Prostate gland (tissue), 2 donors: Measurements from ENCODE around the gene UBAC2.

Experiments
- POLR2A ChIP-seq: fragments of 450-650 bp; IDR thresholded peaks from one replicate; pipeline ENCODE4 v1.6.1; 2016; ENCODE audit warnings: antibody characterized with exemption, mild to moderate bottlenecking
- POLR2AphosphoS5 ChIP-seq: sonication (generic); formaldehyde crosslinking; IDR thresholded peaks from one replicate; pipeline ENCODE4 v1.6.1; 2017; ENCODE audit warnings: antibody characterized with exemption
- TF ChIP-seq, protein P1 (sequence below), 4 experiments: fragments of 200-600 bp in 2 of 4; fragments of 450-650 bp in 2 of 4; sonication (generic) in 2 of 4; IDR thresholded peaks; 1 replicate in 3 of 4; 2 replicates in 1 of 4; pipeline ENCODE4 v1.5.1; 2016 to 2019; ENCODE audit warnings: antibody characterized with exemption in 4 of 4, mild to moderate bottlenecking in 2 of 4, moderate library complexity in 2 of 4

DNA sequence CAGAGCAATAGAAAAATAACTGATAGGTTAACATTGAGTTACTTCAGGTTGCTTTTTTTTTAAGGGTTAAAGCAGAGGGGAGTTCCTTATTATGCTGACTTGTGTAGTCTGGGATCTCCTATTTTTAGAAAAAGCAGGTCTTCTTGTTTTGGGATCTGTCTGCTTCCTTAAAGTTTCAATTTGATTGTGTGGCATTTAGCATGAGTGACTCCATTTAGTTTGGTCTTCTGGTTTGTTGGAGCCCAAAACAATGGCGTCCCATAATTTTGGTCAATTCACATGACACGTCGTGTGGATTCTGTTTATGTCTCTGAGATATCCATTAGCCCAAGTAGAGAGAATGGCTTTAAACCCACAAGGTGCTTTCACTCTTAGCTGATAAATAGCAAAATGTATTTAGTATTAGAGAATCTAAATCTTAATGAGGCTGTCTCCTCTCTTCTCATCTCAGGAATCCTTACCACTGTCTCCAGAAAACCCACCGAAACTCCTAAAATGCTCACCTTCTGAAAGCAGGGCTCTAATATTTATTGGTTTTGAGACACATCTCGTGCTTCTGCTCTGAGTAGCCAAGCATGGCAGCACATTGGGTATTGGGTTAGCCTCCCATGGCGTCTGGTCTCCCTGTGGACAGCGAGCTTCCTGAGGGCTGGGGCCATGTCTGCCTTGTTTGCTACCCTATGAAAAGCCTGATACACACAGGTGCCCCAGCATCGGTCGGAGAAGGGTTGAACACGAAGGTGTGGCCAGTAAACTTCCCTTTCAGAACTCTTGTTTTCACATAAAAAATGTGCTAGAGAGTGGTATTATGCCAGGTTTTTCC is 173.7 kb downstream of the UBAC2 start:
- TF ChIP-seq, protein P1, sequence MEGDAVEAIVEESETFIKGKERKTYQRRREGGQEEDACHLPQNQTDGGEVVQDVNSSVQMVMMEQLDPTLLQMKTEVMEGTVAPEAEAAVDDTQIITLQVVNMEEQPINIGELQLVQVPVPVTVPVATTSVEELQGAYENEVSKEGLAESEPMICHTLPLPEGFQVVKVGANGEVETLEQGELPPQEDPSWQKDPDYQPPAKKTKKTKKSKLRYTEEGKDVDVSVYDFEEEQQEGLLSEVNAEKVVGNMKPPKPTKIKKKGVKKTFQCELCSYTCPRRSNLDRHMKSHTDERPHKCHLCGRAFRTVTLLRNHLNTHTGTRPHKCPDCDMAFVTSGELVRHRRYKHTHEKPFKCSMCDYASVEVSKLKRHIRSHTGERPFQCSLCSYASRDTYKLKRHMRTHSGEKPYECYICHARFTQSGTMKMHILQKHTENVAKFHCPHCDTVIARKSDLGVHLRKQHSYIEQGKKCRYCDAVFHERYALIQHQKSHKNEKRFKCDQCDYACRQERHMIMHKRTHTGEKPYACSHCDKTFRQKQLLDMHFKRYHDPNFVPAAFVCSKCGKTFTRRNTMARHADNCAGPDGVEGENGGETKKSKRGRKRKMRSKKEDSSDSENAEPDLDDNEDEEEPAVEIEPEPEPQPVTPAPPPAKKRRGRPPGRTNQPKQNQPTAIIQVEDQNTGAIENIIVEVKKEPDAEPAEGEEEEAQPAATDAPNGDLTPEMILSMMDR (IDR thresholded peaks at IDR 0.05) = no peak
- no peak for TF ChIP-seq POLR2A
- no peak for TF ChIP-seq POLR2AphosphoS5
